Measurements from ENCODE around the gene KRTAP10-9.
"Not testable (repeated sequence)": the region's sequence is repeated elsewhere in the genome, so short reads cannot be mapped to it uniquely, and the experiment has no call there.

The KRTAP10-9 gene

GRCh38 chr21:44617071-44617501, 9.8 kb upstream of the KRTAP10-9 start:
- Histone ChIP-seq H3K4me2 (peak overlapping the region in 8 of 11 experiments; percentile 50 to 77 (median 72); a peak in 11 of 22 replicates), H3K36me3 (no peaks in the 10 kb centered on the region), H3K9ac (no peak overlapping the region), H3K27me3 (peaks cover 0 to 5% (median 0%) of the 10 kb centered on the region in 11 experiments; a peak in 3 of 22 replicates), H3K4me3 (no peak overlapping the region), H4K20me1 (no peaks in the 10 kb centered on the region), H3K9me3 (replicated peaks in 1 of 11) (peaks cover 8 to 27% (median 13%) of the 10 kb centered on the region in 11 experiments; a peak in 21 of 22 replicates), H3K27ac (no peak overlapping the region), H3K4me1 (peaks cover 34 to 54% (median 46%) of the 10 kb centered on the region in 10 experiments)
- TF ChIP-seq Cebpa-rat (IDR thresholded peaks at IDR 0.05): no peak

- Histone ChIP-seq H3K36me3 (no peaks in the 10 kb centered on the region), H4K20me1 (no peaks in the 10 kb centered on the region), H3K4me1 (peaks cover 38 to 54% (median 49%) of the 10 kb centered on the region in 10 experiments), H3K4me3 (no peak overlapping the region), H3K27me3 (peaks cover 0 to 5% (median 0%) of the 10 kb centered on the region in 11 experiments; a peak in 3 of 22 replicates), H3K4me2 (peak overlapping the region; percentile 58 to 86 (median 72)), H3K27ac (peak overlapping the region in 5 of 11 experiments; percentile 18 to 44 (median 36); a peak in 5 of 22 replicates), H3K9ac (no peak overlapping the region), H3K9me3 (replicated peaks in 1 of 11) (peaks cover 15 to 36% (median 23%) of the 10 kb centered on the region in 11 experiments)
- TF ChIP-seq Cebpa-rat (IDR thresholded peaks at IDR 0.05): no peak
These were observed 8.4 kb upstream of the KRTAP10-9 start for GRCh38 chr21:44618504-44618903.

- H4K20me1 ChIP-seq: no peaks in the 10 kb centered on the region
- peaks cover 38 to 54% (median 49%) of the 10 kb centered on the region in 10 experiments for H3K4me1 ChIP-seq
- H3K4me2 ChIP-seq: peak overlapping the region; percentile 58 to 86 (median 72)
- no peak for TF ChIP-seq Cebpa-rat (IDR thresholded peaks at IDR 0.05)
- H3K4me3 ChIP-seq: no peak overlapping the region
- H3K9me3 ChIP-seq (replicated peaks in 1 of 11): peaks cover 19 to 40% (median 27%) of the 10 kb centered on the region in 11 experiments
- no peaks in the 10 kb centered on the region for H3K36me3 ChIP-seq
- H3K27ac ChIP-seq: peak overlapping the region in 3 of 11 experiments; percentile 1 to 18 (median 12); a peak in 2 of 22 replicates
- no peak overlapping the region for H3K9ac ChIP-seq
- peaks cover 0 to 5% (median 0%) of the 10 kb centered on the region in 11 experiments; a peak in 3 of 22 replicates for H3K27me3 ChIP-seq
These were observed 8.0 kb upstream of the KRTAP10-9 start for GRCh38 chr21:44618909-44619308.

- TF ChIP-seq Cebpa-rat (IDR thresholded peaks at IDR 0.05): no peak
- H3K9ac ChIP-seq: no peak overlapping the region
- H3K4me3 ChIP-seq: no peak overlapping the region
- H3K4me2 ChIP-seq: no peak overlapping the region
- H4K20me1 ChIP-seq: no peaks in the 10 kb centered on the region
- H3K27ac ChIP-seq: no peak overlapping the region
- peaks cover 36 to 48% (median 42%) of the 10 kb centered on the region in 10 experiments for H3K4me1 ChIP-seq
- H3K36me3 ChIP-seq: no peaks in the 10 kb centered on the region
- H3K9me3 ChIP-seq (replicated peaks in 1 of 11): peaks cover 29 to 49% (median 37%) of the 10 kb centered on the region in 11 experiments
- H3K27me3 ChIP-seq: peaks cover 0 to 5% (median 0%) of the 10 kb centered on the region in 11 experiments; a peak in 3 of 22 replicates
These were observed 7.0 kb upstream of the KRTAP10-9 start for GRCh38 chr21:44619886-44620285.

- Histone ChIP-seq H4K20me1 (no peaks in the 10 kb centered on the region), H3K4me2 (no peak overlapping the region), H3K27ac (no peak overlapping the region), H3K4me1 (peaks cover 7 to 22% (median 13%) of the 10 kb centered on the region in 10 experiments), H3K36me3 (no peaks in the 10 kb centered on the region), H3K9ac (no peak overlapping the region), H3K9me3 (replicated peaks in 1 of 11) (peaks cover 40 to 58% (median 46%) of the 10 kb centered on the region in 11 experiments), H3K27me3 (no peaks in the 10 kb centered on the region), H3K4me3 (no peak overlapping the region)
- no peak for TF ChIP-seq Cebpa-rat (IDR thresholded peaks at IDR 0.05)
These were observed 3.3 kb upstream of the KRTAP10-9 start for GRCh38 chr21:44623575-44623974.

GRCh38 chr21:44625756-44626155, 1.1 kb upstream of the KRTAP10-9 start:
- Histone ChIP-seq H3K27me3 (no peaks in the 10 kb centered on the region), H3K9ac (no peak overlapping the region), H3K9me3 (replicated peaks in 1 of 11) (peaks cover 45 to 68% (median 52%) of the 10 kb centered on the region in 11 experiments), H3K4me3 (no peak overlapping the region), H3K36me3 (no peaks in the 10 kb centered on the region), H3K4me1 (peaks cover 6 to 24% (median 14%) of the 10 kb centered on the region in 10 experiments; a peak in 18 of 20 replicates), H4K20me1 (no peaks in the 10 kb centered on the region), H3K27ac (no peak overlapping the region), H3K4me2 (no peak overlapping the region)
- no peak for TF ChIP-seq Cebpa-rat (IDR thresholded peaks at IDR 0.05)

GRCh38 chr21:44626262-44626661, 631 bp upstream of the KRTAP10-9 start:
- Histone ChIP-seq H3K27ac (no peak overlapping the region), H4K20me1 (no peaks in the 10 kb centered on the region), H3K9me3 (replicated peaks in 1 of 11) (peaks cover 50 to 72% (median 57%) of the 10 kb centered on the region in 11 experiments), H3K4me1 (peaks cover 6 to 24% (median 14%) of the 10 kb centered on the region in 10 experiments; a peak in 18 of 20 replicates), H3K9ac (no peak overlapping the region), H3K36me3 (no peaks in the 10 kb centered on the region), H3K27me3 (no peaks in the 10 kb centered on the region), H3K4me2 (peak overlapping the region in 1 of 11 experiments; percentile 18; a peak in 1 of 22 replicates), H3K4me3 (no peak overlapping the region)
- no peak for TF ChIP-seq Cebpa-rat (IDR thresholded peaks at IDR 0.05)

GRCh38 chr21:44627181-44627822, 409 bp downstream of the KRTAP10-9 start:
- Histone ChIP-seq H3K4me1 (peaks cover 2 to 23% (median 14%) of the 10 kb centered on the region in 10 experiments; a peak in 18 of 20 replicates), H3K9me3 (replicated peaks in 1 of 11) (peaks cover 61 to 75% (median 66%) of the 10 kb centered on the region in 11 experiments)
- H3K27me3 ChIP-seq, H3K4me3 ChIP-seq, H3K9ac ChIP-seq, H3K36me3 ChIP-seq, H3K27ac ChIP-seq, H4K20me1 ChIP-seq, H3K4me2 ChIP-seq: not testable (repeated sequence)

GRCh38 chr21:44627831-44628233, 939 bp downstream of the KRTAP10-9 start:
- not testable (repeated sequence) for H3K9ac ChIP-seq, H3K27ac ChIP-seq, H3K27me3 ChIP-seq, H3K4me3 ChIP-seq, H4K20me1 ChIP-seq, H3K36me3 ChIP-seq
- Histone ChIP-seq H3K4me2 (0 out of 22 replicates have a peak overlapping the region, but pooled peaks of 1 of the 11 experiments have one; percentile 15), H3K4me1 (peaks cover 0 to 21% (median 13%) of the 10 kb centered on the region in 10 experiments; a peak in 18 of 20 replicates), H3K9me3 (replicated peaks in 1 of 11) (peaks cover 63 to 74% (median 66%) of the 10 kb centered on the region in 11 experiments)

Measured in BLaER1 treated with 17β-estradiol and CSF1 and Interleukin-3, amounts not matched to agents 10 nM and 100 nM (cell line).